ENCODE measurements around the gene DENR.

DNA sequence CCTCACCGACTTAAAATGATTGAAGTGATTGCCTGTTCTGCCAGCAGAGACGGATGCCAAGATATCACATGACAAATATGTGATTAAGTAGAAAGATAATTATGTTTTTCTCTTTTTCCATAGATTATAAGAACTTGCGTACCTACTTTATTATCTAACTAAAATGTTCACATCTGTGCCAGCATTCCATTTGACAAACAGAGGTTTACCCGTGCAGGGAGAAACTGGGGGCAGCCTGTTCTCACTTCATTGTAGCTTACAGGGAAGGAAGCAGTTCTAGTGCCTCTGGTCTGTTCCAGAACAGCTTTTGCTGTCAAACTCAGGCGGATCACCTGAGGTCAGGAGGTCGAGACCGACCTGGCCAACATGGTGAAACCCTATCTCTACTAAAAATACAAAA, 51.3 kb downstream of the DENR start:
- TF ChIP-seq, protein P1, sequence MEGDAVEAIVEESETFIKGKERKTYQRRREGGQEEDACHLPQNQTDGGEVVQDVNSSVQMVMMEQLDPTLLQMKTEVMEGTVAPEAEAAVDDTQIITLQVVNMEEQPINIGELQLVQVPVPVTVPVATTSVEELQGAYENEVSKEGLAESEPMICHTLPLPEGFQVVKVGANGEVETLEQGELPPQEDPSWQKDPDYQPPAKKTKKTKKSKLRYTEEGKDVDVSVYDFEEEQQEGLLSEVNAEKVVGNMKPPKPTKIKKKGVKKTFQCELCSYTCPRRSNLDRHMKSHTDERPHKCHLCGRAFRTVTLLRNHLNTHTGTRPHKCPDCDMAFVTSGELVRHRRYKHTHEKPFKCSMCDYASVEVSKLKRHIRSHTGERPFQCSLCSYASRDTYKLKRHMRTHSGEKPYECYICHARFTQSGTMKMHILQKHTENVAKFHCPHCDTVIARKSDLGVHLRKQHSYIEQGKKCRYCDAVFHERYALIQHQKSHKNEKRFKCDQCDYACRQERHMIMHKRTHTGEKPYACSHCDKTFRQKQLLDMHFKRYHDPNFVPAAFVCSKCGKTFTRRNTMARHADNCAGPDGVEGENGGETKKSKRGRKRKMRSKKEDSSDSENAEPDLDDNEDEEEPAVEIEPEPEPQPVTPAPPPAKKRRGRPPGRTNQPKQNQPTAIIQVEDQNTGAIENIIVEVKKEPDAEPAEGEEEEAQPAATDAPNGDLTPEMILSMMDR (IDR thresholded peaks at IDR 0.05), result no peak
- TF ChIP-seq POLR2A (IDR thresholded peaks at IDR 0.05), result no peak

All from body of pancreas (tissue), 4 donors.